GM12891 (cell line): ENCODE results near the gene NHLRC1.

ENCODE experiments used
- PAX5 ChIP-seq: IDR thresholded peaks from 2 replicates; pipeline ENCODE4 v1.6.1; 2011; ENCODE audit warnings: low read length, moderate library complexity, mild to moderate bottlenecking; ENCODE audit not compliant: insufficient read depth, severe bottlenecking
- POLR2A ChIP-seq: IDR thresholded peaks from 2 replicates; pipeline ENCODE4 v1.6.1; 2011; ENCODE audit warnings: low read depth, low read length, control low read depth
- POLR2AphosphoS5 ChIP-seq: IDR thresholded peaks from 2 replicates; pipeline ENCODE4 v1.6.1; 2011; ENCODE audit warnings: low read depth, low read length, control low read depth
- POU2F2 ChIP-seq: IDR thresholded peaks from 2 replicates; pipeline ENCODE4 v1.6.1; 2011; ENCODE audit warnings: low read depth, mild to moderate bottlenecking, control low read depth, low read length, moderate library complexity
- SPI1 ChIP-seq: IDR thresholded peaks from 2 replicates; pipeline ENCODE4 v1.6.1; 2011; ENCODE audit warnings: low read depth, low read length, control low read depth
- TAF1 ChIP-seq: IDR thresholded peaks from 2 replicates; pipeline ENCODE4 v1.6.1; 2011; ENCODE audit warnings: low read depth, low read length, control low read depth

DNA sequence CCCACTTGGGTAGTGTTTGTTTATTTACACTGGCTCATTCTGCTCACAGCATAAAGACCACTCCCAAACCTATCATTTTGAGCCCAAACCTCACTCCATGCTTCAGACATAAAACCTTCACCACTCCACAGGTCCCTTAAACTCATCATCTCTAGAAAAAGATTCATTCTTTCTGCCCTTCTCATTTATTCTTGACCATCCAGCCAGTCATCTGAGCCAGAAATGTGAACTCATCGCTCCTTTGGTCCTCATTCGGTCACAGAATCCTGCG is 20.0 kb upstream of the NHLRC1 start:
- TF ChIP-seq POLR2AphosphoS5 (no peak), POLR2A (no peak), TAF1 (no peak), SPI1 (no peak), POU2F2 (no peak), PAX5 (no peak)
